OCI-LY7 (cell line): Measurements from ENCODE around the gene ANO4. TPM values are rescaled to one million over a fixed set of nuclear protein-coding genes. Genes with fewer than 3 reads are reported as not detected.

Experiments used
- BruUV-seq: library from RNA; stranded (reverse); fragments of 400-500 nt; replicated peaks from 2 replicates; lab custom pipeline; 2021; lab: Mats Ljungman, UMichigan
- CTCF ChIA-PET: fragments of 300-600 bp; sonication (Branson Sonifier 250); formaldehyde crosslinking; loops from one replicate; lab custom pipeline; 2022; ENCODE audit warnings: antibody characterized with exemption; ENCODE audit not compliant: unreplicated experiment; lab: Charles Lee
- POLR2A ChIA-PET: fragments of 300-600 bp; sonication (Branson Sonifier 250); formaldehyde crosslinking; loops from one replicate; lab custom pipeline; 2022; ENCODE audit warnings: antibody characterized with exemption; lab: Charles Lee
- DNase-seq: peaks from one replicate; pipeline ENCODE4 v3.0.0-alpha.2; 2015; ENCODE audit warnings: low spot score
- H2AFZ ChIP-seq: fragments of 200-600 bp; sonication (generic), shearing (Covaris generic); 2 replicates; pipeline ENCODE4 v1.6.1; 2014; ENCODE audit warnings: mild to moderate bottlenecking, antibody characterized with exemption, low read length, moderate library complexity
- H3K27ac ChIP-seq: fragments of 200-600 bp; sonication (generic); 2 replicates; pipeline ENCODE4 v1.5.1; 2014; ENCODE audit warnings: mixed run types, low read depth, mild to moderate bottlenecking, moderate library complexity, low read length, inconsistent platforms; ENCODE audit not compliant: poor library complexity, severe bottlenecking
- H3K36me3 ChIP-seq: fragments of 200-600 bp; sonication (generic); 2 replicates; pipeline ENCODE4 v1.6.1; 2014; ENCODE audit warnings: mild to moderate bottlenecking, antibody characterized with exemption, low read length, moderate library complexity, mixed read lengths; ENCODE audit not compliant: insufficient read depth
- H3K4me1 ChIP-seq: fragments of 200-600 bp; sonication (generic); 2 replicates; pipeline ENCODE4 v1.5.1; 2014; ENCODE audit warnings: mild to moderate bottlenecking, low read length; ENCODE audit not compliant: insufficient read depth, poor library complexity, severe bottlenecking
- H3K4me2 ChIP-seq: fragments of 200-600 bp; sonication (generic); 2 replicates; pipeline ENCODE4 v1.6.1; 2014; ENCODE audit warnings: mild to moderate bottlenecking, low read length
- H3K4me3 ChIP-seq: fragments of 200-600 bp; sonication (generic); 2 replicates; pipeline ENCODE4 v1.5.1; 2014; ENCODE audit warnings: mild to moderate bottlenecking, low read depth, low read length; ENCODE audit not compliant: poor library complexity, severe bottlenecking
- H3K79me2 ChIP-seq: fragments of 200-600 bp; sonication (generic); 2 replicates; pipeline ENCODE4 v1.6.1; 2016; ENCODE audit warnings: low read depth, mild to moderate bottlenecking, low read length, moderate library complexity, mixed read lengths; ENCODE audit not compliant: insufficient read depth
- H3K9me2 ChIP-seq: fragments of 200-600 bp; sonication (generic); 2 replicates; pipeline ENCODE4 v1.6.1; 2016; ENCODE audit warnings: mild to moderate bottlenecking, low read length, mixed read lengths; ENCODE audit not compliant: insufficient read depth
- H3K9me3 ChIP-seq: fragments of 200-600 bp; sonication (generic); 2 replicates; pipeline ENCODE4 v1.6.1; 2014; ENCODE audit warnings: mild to moderate bottlenecking, mixed run types, low read length, mixed read lengths
- H4K20me1 ChIP-seq: fragments of 200-600 bp; sonication (generic); 2 replicates; pipeline ENCODE4 v1.6.1; 2014; ENCODE audit warnings: mild to moderate bottlenecking, antibody characterized with exemption, low read length, moderate library complexity, mixed read lengths; ENCODE audit not compliant: insufficient read depth
- CTCF ChIP-seq: fragments of 200-600 bp; sonication (generic); conservative IDR thresholded peaks from 2 replicates; pipeline ENCODE4 v1.5.1; 2014; ENCODE audit warnings: mild to moderate bottlenecking, antibody characterized with exemption, low read length, moderate library complexity, mixed read lengths
- EZH2phosphoT487 ChIP-seq: fragments of 200-600 bp; sonication (generic); IDR thresholded peaks from 2 replicates; pipeline ENCODE4 v1.6.1; 2018; ENCODE audit warnings: low read depth, borderline replicate concordance, mild to moderate bottlenecking, mixed run types, antibody characterized with exemption, low read length, moderate library complexity, mixed read lengths
- intact Hi-C: fragments of 100-400 bp; cut with micrococcal nuclease; formaldehyde crosslinking; loops from one replicate; pipeline ENCODE4 v1.10.0; 2022; ENCODE audit not compliant: unreplicated experiment
- total RNA-seq, 2 experiments: library from RNA; depleted of rRNA in 1 of 2; stranded (reverse); fragments of >200 nt in 1 of 2; shearing (Covaris generic) in 1 of 2; gene quantifications; 2 replicates each; pipeline ENCODE4 v1.2.3, GENCODE V29; 2014 to 2022

The ANO4 gene
- total RNA-seq, 2 experiments from 2014 or later = not detected

GRCh38 chr12:100959481-100959880 lies 164.9 kb downstream of the ANO4 start:
- Histone ChIP-seq H3K36me3 (no peaks in the 10 kb centered on the region), H4K20me1 (no peaks in the 10 kb centered on the region), H3K4me1 (no peaks in the 10 kb centered on the region), H3K9me3 (no peaks in the 10 kb centered on the region), H3K4me3 (no peak overlapping the region), H3K4me2 (no peak overlapping the region), H2AFZ (no peak overlapping the region), H3K79me2 (no peaks in the 10 kb centered on the region), H3K27ac (no peak overlapping the region), H3K9me2 (no peaks in the 10 kb centered on the region)
- ChIA-PET POLR2A (interaction anchor here (0.7 kb wide), 1 partner anchor 80 kb away, joined by 3 read pairs; no protein-coding TSS in a partner anchor), CTCF (no interaction called here)
- no TSS peak for BruUV-seq
- DNase-seq = no peak
- TF ChIP-seq CTCF = no peak
- intact Hi-C loops = no loop called here

DNA sequence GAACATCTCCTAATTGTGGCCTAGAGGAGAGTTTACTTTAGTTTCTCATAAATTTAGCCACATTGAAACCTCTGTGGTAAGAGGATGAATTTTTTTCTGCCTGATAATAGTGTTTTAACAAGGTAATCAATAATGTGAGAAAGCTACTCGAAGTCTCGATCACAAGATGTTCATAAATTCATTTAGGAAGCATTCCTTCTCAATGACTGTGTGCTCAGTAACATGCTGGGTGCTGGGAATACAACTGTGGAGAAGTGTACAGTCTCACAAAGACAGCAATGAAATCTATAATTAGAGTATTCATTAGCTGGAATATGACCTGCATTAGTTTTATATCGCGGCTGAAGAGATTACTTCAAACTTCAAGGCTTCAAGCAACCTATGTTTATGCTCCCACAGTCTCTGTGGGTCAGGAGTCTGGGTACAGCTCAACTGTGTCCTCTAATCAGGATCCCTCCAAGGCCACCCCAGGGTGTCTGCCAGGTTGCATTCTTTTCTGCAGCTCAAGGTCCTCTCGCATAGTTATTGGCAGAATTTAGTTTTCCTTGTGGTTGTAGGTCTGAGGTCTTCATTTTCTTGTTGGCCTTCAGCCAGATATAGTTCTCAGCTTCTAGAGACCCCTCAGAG lies 167.6 kb downstream of the ANO4 start:
- CTCF ChIA-PET = no interaction called here

More for the DNA sequence above, 167.6 kb downstream of the ANO4 start:
- Histone ChIP-seq H2AFZ (no peak overlapping the region), H3K4me2 (no peak overlapping the region), H3K9me3 (no peaks in the 10 kb centered on the region), H3K4me3 (no peak overlapping the region), H3K79me2 (no peaks in the 10 kb centered on the region), H4K20me1 (no peaks in the 10 kb centered on the region), H3K4me1 (no peaks in the 10 kb centered on the region), H3K27ac (no peak overlapping the region), H3K36me3 (no peaks in the 10 kb centered on the region), H3K9me2 (no peaks in the 10 kb centered on the region)
- intact Hi-C loops = no loop called here
- BruUV-seq = no TSS peak
- TF ChIP-seq EZH2phosphoT487 (no peak), CTCF (no peak)
- no peak for DNase-seq
- POLR2A ChIA-PET = no interaction called here
